Panc1 (cell line): ENCODE results near the gene ENTPD6. TPM values are rescaled to one million over a fixed set of nuclear protein-coding genes. Genes with fewer than 3 reads are reported as not detected.

ENCODE experiments used
- ATAC-seq: fragments of 200-7000 bp; cut with Tn5 transposase; 2 replicates; pipeline ENCODE4 v1.9.1; 2020; ENCODE audit warnings: mild to moderate bottlenecking, moderate library complexity
- BruUV-seq: library from RNA; stranded (reverse); fragments of 400-500 nt; replicated peaks from 2 replicates; lab custom pipeline; 2021; lab: Mats Ljungman, UMichigan
- CTCF ChIA-PET: fragments of 300-600 bp; sonication (Branson Sonifier 250); formaldehyde crosslinking; loops from one replicate; lab custom pipeline; 2022; ENCODE audit warnings: antibody characterized with exemption; lab: Charles Lee
- POLR2A ChIA-PET: fragments of 300-600 bp; sonication (Branson Sonifier 250); formaldehyde crosslinking; loops from one replicate; lab custom pipeline; 2022; ENCODE audit warnings: antibody characterized with exemption; lab: Charles Lee
- DNase-seq: peaks from one replicate; pipeline ENCODE4 v3.0.0-alpha.2; 2010; ENCODE audit warnings: low read depth, low spot score
- H3K27ac ChIP-seq: 2 replicates; pipeline ENCODE4 v1.5.1; 2011; ENCODE audit warnings: mild to moderate bottlenecking, low read length, inconsistent platforms
- H3K27me3 ChIP-seq: fragments of 200-500 bp; sonication (Bioruptor generic); 2 replicates; pipeline ENCODE4 v1.6.0; 2014; ENCODE audit warnings: low read length, inconsistent platforms; ENCODE audit not compliant: control insufficient read depth, insufficient read depth
- H3K36me3 ChIP-seq: fragments of 200-500 bp; sonication (Bioruptor generic); 2 replicates; pipeline ENCODE4 v1.5.1; 2014; ENCODE audit warnings: inconsistent platforms, mild to moderate bottlenecking, low read length, moderate library complexity; ENCODE audit not compliant: control insufficient read depth, insufficient read depth
- H3K4me1 ChIP-seq: 2 replicates; pipeline ENCODE4 v1.5.1; 2011; ENCODE audit warnings: inconsistent platforms, mild to moderate bottlenecking, low read length, moderate library complexity; ENCODE audit not compliant: control insufficient read depth, insufficient read depth
- H3K4me3 ChIP-seq, 2 experiments: 2 replicates each; pipeline ENCODE4 v1.5.1; 2011 to 2012; ENCODE audit warnings: low read depth in 2 of 2, low read length in 2 of 2, mild to moderate bottlenecking in 2 of 2, inconsistent platforms in 1 of 2, moderate library complexity in 1 of 2
- H3K9me3 ChIP-seq: fragments of 200-500 bp; sonication (Bioruptor generic); 2 replicates; pipeline ENCODE4 v1.5.1; 2014; ENCODE audit warnings: low read depth, mild to moderate bottlenecking, inconsistent platforms, low read length, moderate library complexity; ENCODE audit not compliant: control insufficient read depth, insufficient read depth
- CTCF ChIP-seq: fragments of 450-650 bp; IDR thresholded peaks from 2 replicates; pipeline ENCODE4 v1.5.1; 2017; ENCODE audit warnings: mild to moderate bottlenecking
- POLR2AphosphoS5 ChIP-seq: IDR thresholded peaks from 2 replicates; pipeline ENCODE4 v1.6.1; 2012; ENCODE audit warnings: mild to moderate bottlenecking, low read depth, low read length, moderate library complexity
- REST ChIP-seq, 2 experiments: IDR thresholded peaks; 2 replicates each; pipeline ENCODE4 v1.6.1; 2011 to 2012; ENCODE audit warnings: low read depth in 2 of 2, control low read depth in 1 of 2, low read length in 1 of 2, mild to moderate bottlenecking in 1 of 2, moderate library complexity in 1 of 2; ENCODE audit not compliant: insufficient read depth in 1 of 2
- SIN3A ChIP-seq: IDR thresholded peaks from 2 replicates; pipeline ENCODE4 v1.6.1; 2012; ENCODE audit warnings: low read depth, mild to moderate bottlenecking, low read length, moderate library complexity, borderline replicate concordance; ENCODE audit not compliant: insufficient read depth
- TCF7L2 ChIP-seq: IDR thresholded peaks from 2 replicates; pipeline ENCODE4 v1.6.1; 2011; ENCODE audit warnings: mild to moderate bottlenecking, low read depth, low read length, inconsistent platforms
- in situ Hi-C: cut with HindIII; loops from 2 replicates; pipeline ENCODE4 v1.10.0; 2016; ENCODE audit warnings: low sequenced_read_pairs, low pct_unique_long_range_greater_than_20kb
- intact Hi-C: fragments of 100-400 bp; cut with micrococcal nuclease; formaldehyde crosslinking; loops from one replicate; pipeline ENCODE4 v1.10.0; 2022; ENCODE audit not compliant: unreplicated experiment
- total RNA-seq: library from RNA; stranded (reverse); gene quantifications from one replicate; pipeline ENCODE4 v1.2.1, GENCODE V29; 2021; ENCODE audit not compliant: unreplicated experiment

The ENTPD6 gene
- total RNA-seq, 1 experiment from 2014 or later = 108 TPM

- DNase-seq (peak; percentile 76), ATAC-seq (peak; percentile 32)
- Histone ChIP-seq H3K27me3 (no peaks in the 10 kb centered on the region), H3K4me1 (peaks cover 72% of the 10 kb centered on the region), H3K9me3 (no peaks in the 10 kb centered on the region), H3K27ac (peak overlapping the region; percentile 92), H3K4me3 (no peak overlapping the region), H3K36me3 (no peaks in the 10 kb centered on the region)
- TF ChIP-seq SIN3A (no peak), CTCF (no peak), POLR2AphosphoS5 (peak; percentile 64), REST (IDR thresholded peaks at IDR 0.05; ENCODE audit: insufficient read depth in 1 of 2, low read depth in 2 of 2, low read length in 1 of 2) (no peak)
- no TSS peak for BruUV-seq
- in situ Hi-C loops = no loop called here
- CTCF ChIA-PET = interaction anchor here (0.6 kb wide), 1 partner anchor 48 kb away, joined by 3 read pairs; no protein-coding TSS in a partner anchor
- intact Hi-C loops = no loop called here
- POLR2A ChIA-PET = interaction anchor here (1.3 kb wide), 1 partner anchor 20 kb away, joined by 4 read pairs; the partner anchor contains the start of gene PYGB
Observed at GRCh38 chr20:25227317-25227831, 31.9 kb downstream of the ENTPD6 start.

GRCh38 chr20:25229486-25230165 is 34.1 kb downstream of the ENTPD6 start:
- DNase-seq (no peak), ATAC-seq (peak; percentile 4; the same call in 1 of the 2 replicates)
- no peak overlapping the region for H3K4me3 ChIP-seq
- POLR2A ChIA-PET = interaction anchor here (1.2 kb wide), 1 partner anchor 18 kb away, joined by 4 read pairs; no protein-coding TSS in a partner anchor
- H3K4me1 ChIP-seq = peaks cover 74% of the 10 kb centered on the region
- H3K27me3 ChIP-seq = no peaks in the 10 kb centered on the region
- in situ Hi-C loops (no loop called here), intact Hi-C loops (no loop called here)
- CTCF ChIA-PET = interaction anchor here (0.7 kb wide), 1 partner anchor 1724 kb away, joined by 4 read pairs; no protein-coding TSS in a partner anchor
- BruUV-seq = no TSS peak
- TF ChIP-seq POLR2AphosphoS5 (no peak), SIN3A (no peak), REST (IDR thresholded peaks at IDR 0.05; ENCODE audit: insufficient read depth in 1 of 2, low read depth in 2 of 2, low read length in 1 of 2) (no peak), CTCF (no peak), TCF7L2 (no peak)
- peak overlapping the region; percentile 92 for H3K27ac ChIP-seq
- no peaks in the 10 kb centered on the region for H3K9me3 ChIP-seq
- no peaks in the 10 kb centered on the region for H3K36me3 ChIP-seq
